Measurements from ENCODE around the gene OBSCN. TPM values are rescaled to one million over a fixed set of nuclear protein-coding genes. Genes with fewer than 3 reads are reported as not detected.

OBSCN gene
- total and polyA plus RNA-seq, 2 of the 13 experiments (the other 11 are each of a cell fraction or from before 2014, with no cell fraction given), result 0.20 TPM

GRCh38 chr1:228350179-228350742 lies 142.4 kb downstream of the OBSCN start:
- intact Hi-C loops (cut with micrococcal nuclease; ENCODE audit: unreplicated experiment) (no loop called here), in situ Hi-C loops (cut with HindIII; ENCODE audit: extremely low pct_ligation_motif_present, low pct_unique_long_range_greater_than_20kb) (no loop called here)
- no peak for FAIRE-seq
- H3K4me1 ChIP-seq (ENCODE audit: insufficient read depth, low read length), result no peaks in the 10 kb centered on the region
- no peak overlapping the region for H3K4me2 ChIP-seq (ENCODE audit: low read depth, low read length)
- POLR2A ChIA-PET, result no interaction called here
- no peak for ATAC-seq
- H3K9me3 ChIP-seq (ENCODE audit: low read length), result no peaks in the 10 kb centered on the region
- H3K27me3 ChIP-seq (ENCODE audit: control insufficient read depth in 1 of 2, insufficient read depth in 2 of 2, low read length in 2 of 2), result peaks cover 5 to 52% of the 10 kb centered on the region in 2 experiments; a peak in 4 of 5 replicates
- no TSS peak for BruUV-seq (replicated peaks)
- H3K36me3 ChIP-seq (replicated peaks in 1 of 2; ENCODE audit: control insufficient read depth in 1 of 2, insufficient read depth in 2 of 2, low read length in 2 of 2), result no peaks in the 10 kb centered on the region
- no peak for DNase-seq (ENCODE audit: low spot score)
- H3K4me3 ChIP-seq (replicated peaks in 1 of 3; ENCODE audit: insufficient read depth in 1 of 3, low read depth in 2 of 3, low read length in 3 of 3), result no peak overlapping the region
- no peaks in the 10 kb centered on the region for H3K79me2 ChIP-seq (ENCODE audit: insufficient read depth, low read length)
- WGBS (ENCODE audit: low lambda C conversion rate), result 66% methylated on average over 1 of the region's 1 CpG
- no peak overlapping the region for H2AFZ ChIP-seq (ENCODE audit: low read length)
- TF ChIP-seq AGO1 (IDR thresholded peaks at IDR 0.05; ENCODE audit: low read depth, low read length, poor library complexity, severe bottlenecking) (no peak), ZNF570 (CRISPR knock-in tag; IDR thresholded peaks at IDR 0.05; ENCODE audit: borderline replicate concordance) (no peak), SPEN (CRISPR knock-in tag; IDR thresholded peaks at IDR 0.05; ENCODE audit: low read depth) (no peak), KIAA2018 (CRISPR knock-in tag; IDR thresholded peaks at IDR 0.05; ENCODE audit: borderline replicate concordance) (no peak), HBP1 (CRISPR knock-in tag; IDR thresholded peaks at IDR 0.05; ENCODE audit: low read depth) (no peak), TOPORS (CRISPR knock-in tag; IDR thresholded peaks at IDR 0.05) (no peak), ZNF337 (CRISPR knock-in tag; IDR thresholded peaks at IDR 0.05; ENCODE audit: borderline replicate concordance, low read depth) (no peak), ZFP62 (CRISPR knock-in tag; IDR thresholded peaks at IDR 0.05) (no peak), CBX2 (IDR thresholded peaks at IDR 0.05; ENCODE audit: low read depth, low read length) (no peak), CBX2 (CRISPR knock-in tag; IDR thresholded peaks at IDR 0.05; ENCODE audit: low read depth) (no peak), CREB1 (IDR thresholded peaks at IDR 0.05) (no peak), CREB1 (CRISPR knock-in tag; IDR thresholded peaks at IDR 0.05) (no peak), NR2F2 (IDR thresholded peaks at IDR 0.05; ENCODE audit: borderline replicate concordance, low read depth) (no peak)
- H4K20me1 ChIP-seq (ENCODE audit: insufficient read depth, low read length), result no peaks in the 10 kb centered on the region
- H3K27ac ChIP-seq (ENCODE audit: extremely low read length, insufficient read depth, low read length), result no peak overlapping the region
- CTCF ChIA-PET (ENCODE audit: low intra/inter-chr PET ratio, low total read pairs), result no interaction called here
- no peak overlapping the region for H3K9ac ChIP-seq (ENCODE audit: insufficient read depth, low read depth, low read length)
